Hepatic stellate cell (primary cell): ENCODE measurements around the gene NUP42.
"Not testable (repeated sequence)": the region's sequence is repeated elsewhere in the genome, so short reads cannot be mapped to it uniquely, and the experiment has no call there.

Experiments used
- DNase-seq: peaks from one replicate; pipeline ENCODE4 v3.0.0; 2011; ENCODE audit warnings: low spot score

Gene NUP42

GRCh38 chr7:23205577-23205908 is 23.7 kb downstream of the NUP42 start:
- DNase-seq: no peak

- DNase-seq: no peak
Observed at GRCh38 chr7:23205909-23206767, 24.3 kb downstream of the NUP42 start.

GRCh38 chr7:23207021-23207420 is 25.2 kb downstream of the NUP42 start:
- no peak for DNase-seq

GRCh38 chr7:23207884-23208283 is 26.0 kb downstream of the NUP42 start:
- DNase-seq: no peak

- DNase-seq: no peak
Observed at GRCh38 chr7:23208316-23208715, 26.5 kb downstream of the NUP42 start.

- DNase-seq: no peak
Observed at GRCh38 chr7:23210506-23210905, 28.7 kb downstream of the NUP42 start.

GRCh38 chr7:23211589-23211988 is 29.7 kb downstream of the NUP42 start:
- DNase-seq: no peak

- DNase-seq: no peak
Observed at GRCh38 chr7:23212395-23212794, 30.5 kb downstream of the NUP42 start.

- DNase-seq: no peak
Observed at GRCh38 chr7:23212841-23213240, 31.0 kb downstream of the NUP42 start.

- DNase-seq: no peak
Observed at GRCh38 chr7:23213755-23214154, 31.9 kb downstream of the NUP42 start.

- DNase-seq: no peak
Observed at GRCh38 chr7:23214423-23214822, 32.6 kb downstream of the NUP42 start.

GRCh38 chr7:23214938-23215337 is 33.1 kb downstream of the NUP42 start:
- DNase-seq: no peak

GRCh38 chr7:23216021-23216420 is 34.2 kb downstream of the NUP42 start:
- no peak for DNase-seq

- no peak for DNase-seq
Observed at GRCh38 chr7:23218196-23218595, 36.3 kb downstream of the NUP42 start.

GRCh38 chr7:23220690-23221305 is 39.0 kb downstream of the NUP42 start:
- DNase-seq: no peak

GRCh38 chr7:23222439-23223030 is 40.7 kb downstream of the NUP42 start:
- DNase-seq: no peak

GRCh38 chr7:23224364-23224763 is 42.5 kb downstream of the NUP42 start:
- DNase-seq: not testable (repeated sequence)

GRCh38 chr7:23226844-23227450 is 45.1 kb downstream of the NUP42 start:
- no peak for DNase-seq

GRCh38 chr7:23228412-23228811 is 46.6 kb downstream of the NUP42 start:
- no peak for DNase-seq

- no peak for DNase-seq
Observed at GRCh38 chr7:23230641-23231101, 48.8 kb downstream of the NUP42 start.

GRCh38 chr7:23232966-23233365 is 51.1 kb downstream of the NUP42 start:
- DNase-seq: no peak

- DNase-seq: no peak
Observed at GRCh38 chr7:23234569-23235296, 52.9 kb downstream of the NUP42 start.
